HFF-Myc (cell line): Measurements from ENCODE around the gene GDA.

Experiments used
- DNase-seq: peaks from one replicate; pipeline ENCODE4 v3.0.0-alpha.2; 2011; ENCODE audit warnings: low read depth; ENCODE audit errors: extremely low read depth
- H3K4me3 ChIP-seq: replicated peaks from 2 replicates; pipeline ENCODE4 v1.5.1; 2011; ENCODE audit warnings: low read depth, mild to moderate bottlenecking, control low read depth, low read length
- CTCF ChIP-seq: IDR thresholded peaks from 2 replicates; pipeline ENCODE4 v1.5.1; 2012; ENCODE audit warnings: mild to moderate bottlenecking, low read depth, low read length, control low read depth; ENCODE audit errors: missing control alignments

GDA gene

GRCh38 chr9:72217306-72217842, 68.1 kb downstream of the GDA start:
- no peak overlapping the region for H3K4me3 ChIP-seq
- TF ChIP-seq CTCF, result no peak
- DNase-seq, result no peak

- TF ChIP-seq CTCF, result no peak
These were observed 71.3 kb downstream of the GDA start for GRCh38 chr9:72220589-72220988.

GRCh38 chr9:72226146-72226812, 77.0 kb downstream of the GDA start:
- no peak overlapping the region for H3K4me3 ChIP-seq
- no peak for DNase-seq
- TF ChIP-seq CTCF, result no peak

More at GRCh38 chr9:72220589-72220988, 71.3 kb downstream of the GDA start:
- no peak for DNase-seq
- no peak overlapping the region for H3K4me3 ChIP-seq

DNA sequence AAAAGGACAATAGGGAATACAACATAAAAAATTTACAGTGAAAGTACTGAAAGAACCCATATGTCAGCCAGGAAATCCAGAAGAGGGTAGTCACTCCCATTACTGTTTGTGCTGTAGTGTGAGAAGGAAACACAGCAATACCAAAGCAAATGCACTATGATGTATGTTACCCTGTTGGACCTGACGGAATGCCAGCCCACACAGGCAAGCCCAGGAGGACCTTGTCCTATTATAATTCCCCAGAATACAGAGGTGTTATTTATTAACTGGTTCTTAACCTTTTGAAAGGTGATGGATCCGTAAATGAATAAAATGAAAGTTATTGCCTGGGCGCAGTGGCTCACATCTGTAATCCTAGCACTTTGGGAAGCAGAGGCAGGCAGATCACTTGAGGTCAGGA, 79.0 kb downstream of the GDA start:
- DNase-seq, result no peak
- no peak overlapping the region for H3K4me3 ChIP-seq
- TF ChIP-seq CTCF, result no peak

GRCh38 chr9:72232778-72233177, 83.5 kb downstream of the GDA start:
- H3K4me3 ChIP-seq, result no peak overlapping the region
- no peak for DNase-seq
- TF ChIP-seq CTCF, result no peak

DNA sequence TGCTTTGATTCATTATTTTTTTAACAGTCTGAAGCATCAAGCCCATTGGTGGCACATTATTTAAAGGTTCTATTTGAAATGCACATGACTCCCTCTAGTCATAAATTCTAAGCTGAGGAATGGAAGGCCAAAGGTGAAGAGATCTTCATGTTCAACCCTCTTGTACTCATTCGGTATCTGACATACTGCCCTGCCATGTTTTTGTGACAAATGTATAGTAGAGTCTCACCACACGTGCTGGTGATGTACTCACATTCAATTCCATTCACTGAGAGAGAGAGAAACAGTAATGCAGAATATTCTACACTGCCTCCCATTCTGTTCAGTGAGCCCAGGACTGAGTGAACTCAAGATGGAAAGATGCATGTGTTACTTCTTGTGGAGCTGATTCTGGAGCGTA, 98.3 kb downstream of the GDA start:
- no peak overlapping the region for H3K4me3 ChIP-seq
- no peak for DNase-seq
- TF ChIP-seq CTCF, result no peak

GRCh38 chr9:72251589-72251988, 102.3 kb downstream of the GDA start:
- H3K4me3 ChIP-seq, result no peak overlapping the region
- no peak for TF ChIP-seq CTCF
- DNase-seq, result no peak
